MM.1S (cell line): ENCODE results near the gene ABCC1.

ENCODE experiments used
- DNase-seq: peaks from one replicate; pipeline ENCODE4 v3.0.0-alpha.2; 2015
- H2AFZ ChIP-seq: fragments of 300-600 bp; sonication (generic); 2 replicates; pipeline ENCODE4 v1.6.0; 2016; ENCODE audit warnings: antibody characterized with exemption, low read length
- H3F3A ChIP-seq: fragments of 300-600 bp; sonication (generic); 2 replicates; pipeline ENCODE4 v1.6.1; 2016; ENCODE audit warnings: mild to moderate bottlenecking, antibody characterized with exemption, low read length, moderate library complexity, mixed read lengths; ENCODE audit not compliant: insufficient read depth
- H3K27ac ChIP-seq: fragments of 300-600 bp; sonication (generic); 2 replicates; pipeline ENCODE4 v1.5.1; 2016; ENCODE audit warnings: mild to moderate bottlenecking, low read length
- H3K27me3 ChIP-seq: fragments of 300-600 bp; sonication (generic); replicated peaks from 2 replicates; pipeline ENCODE4 v1.6.0; 2016; ENCODE audit warnings: low read length; ENCODE audit not compliant: insufficient read depth
- H3K36me3 ChIP-seq: fragments of 300-600 bp; sonication (generic); replicated peaks from 2 replicates; pipeline ENCODE4 v1.6.1; 2016; ENCODE audit warnings: mild to moderate bottlenecking, low read length, mixed read lengths; ENCODE audit not compliant: insufficient read depth
- H3K4me1 ChIP-seq: fragments of 300-600 bp; sonication (generic); 2 replicates; pipeline ENCODE4 v1.6.1; 2016; ENCODE audit warnings: low read length, mixed read lengths
- H3K4me2 ChIP-seq: fragments of 300-600 bp; sonication (generic); 2 replicates; pipeline ENCODE4 v1.6.0; 2016; ENCODE audit warnings: low read depth, low read length
- H3K4me3 ChIP-seq: fragments of 300-600 bp; sonication (generic); 2 replicates; pipeline ENCODE4 v1.5.1; 2016; ENCODE audit warnings: low read length, mixed read lengths
- H3K79me2 ChIP-seq: fragments of 300-600 bp; sonication (generic); 2 replicates; pipeline ENCODE4 v1.6.1; 2016; ENCODE audit warnings: mixed run types, low read length, mixed read lengths
- H3K9ac ChIP-seq: fragments of 300-600 bp; sonication (generic); 2 replicates; pipeline ENCODE4 v1.6.1; 2016; ENCODE audit warnings: low read length, mixed read lengths
- H3K9me2 ChIP-seq: fragments of 300-600 bp; sonication (generic); replicated peaks from 2 replicates; pipeline ENCODE4 v1.6.1; 2016; ENCODE audit warnings: mild to moderate bottlenecking, low read length, mixed read lengths; ENCODE audit not compliant: insufficient read depth
- H3K9me3 ChIP-seq: fragments of 300-600 bp; sonication (generic); replicated peaks from 2 replicates; pipeline ENCODE4 v1.6.1; 2016; ENCODE audit warnings: mild to moderate bottlenecking, low read length, mixed read lengths; ENCODE audit not compliant: insufficient read depth
- H4K20me1 ChIP-seq: fragments of 300-600 bp; sonication (generic); 2 replicates; pipeline ENCODE4 v1.6.1; 2016; ENCODE audit warnings: mild to moderate bottlenecking, low read length, moderate library complexity, mixed read lengths; ENCODE audit not compliant: insufficient read depth
- CTCF ChIP-seq: fragments of 300-600 bp; sonication (generic); IDR thresholded peaks from 2 replicates; pipeline ENCODE4 v1.5.1; 2016; ENCODE audit warnings: antibody characterized with exemption, low read length, mixed read lengths
- EZH2 ChIP-seq: fragments of 300-600 bp; sonication (generic); optimal IDR thresholded peaks from 2 replicates; pipeline ENCODE3; 2017; ENCODE audit warnings: low read depth, mild to moderate bottlenecking, antibody characterized with exemption, low read length, mixed read lengths
- EZH2phosphoT487 ChIP-seq: fragments of 300-600 bp; sonication (generic); IDR thresholded peaks from 2 replicates; pipeline ENCODE4 v1.6.1; 2018; ENCODE audit warnings: antibody characterized with exemption, low read length

The ABCC1 gene

GRCh38 chr16:15988268-15989013, 39.0 kb downstream of the ABCC1 start:
- H3K9ac ChIP-seq, result no peak overlapping the region
- no peaks in the 10 kb centered on the region for H3F3A ChIP-seq
- no peak overlapping the region for H2AFZ ChIP-seq
- H3K79me2 ChIP-seq, result peaks cover 65% of the 10 kb centered on the region
- no peak overlapping the region for H3K4me3 ChIP-seq
- H3K9me2 ChIP-seq, result no peaks in the 10 kb centered on the region
- no peaks in the 10 kb centered on the region for H4K20me1 ChIP-seq
- H3K4me2 ChIP-seq, result no peak overlapping the region
- H3K27me3 ChIP-seq, result no peaks in the 10 kb centered on the region
- H3K27ac ChIP-seq, result no peak overlapping the region
- H3K36me3 ChIP-seq, result no peaks in the 10 kb centered on the region
- DNase-seq, result no peak
- no peaks in the 10 kb centered on the region for H3K4me1 ChIP-seq
- no peaks in the 10 kb centered on the region for H3K9me3 ChIP-seq
- TF ChIP-seq EZH2 (no peak), EZH2phosphoT487 (no peak), CTCF (no peak)

- Histone ChIP-seq H3K36me3 (no peaks in the 10 kb centered on the region), H3K27me3 (no peaks in the 10 kb centered on the region), H3K79me2 (peaks cover 59% of the 10 kb centered on the region), H3K9me3 (no peaks in the 10 kb centered on the region), H3K4me1 (no peaks in the 10 kb centered on the region), H3K27ac (no peak overlapping the region), H3K9ac (no peak overlapping the region), H3K4me3 (no peak overlapping the region), H3K4me2 (no peak overlapping the region), H2AFZ (no peak overlapping the region), H3K9me2 (no peaks in the 10 kb centered on the region), H4K20me1 (no peaks in the 10 kb centered on the region), H3F3A (no peaks in the 10 kb centered on the region)
- TF ChIP-seq EZH2phosphoT487 (no peak), EZH2 (no peak), CTCF (no peak)
- DNase-seq, result no peak
These were observed 41.5 kb downstream of the ABCC1 start for GRCh38 chr16:15990902-15991301.

GRCh38 chr16:15993128-15993527, 43.7 kb downstream of the ABCC1 start:
- DNase-seq, result no peak
- Histone ChIP-seq H3K4me1 (no peaks in the 10 kb centered on the region), H3K4me3 (no peak overlapping the region), H3K79me2 (peaks cover 48% of the 10 kb centered on the region), H3K27me3 (no peaks in the 10 kb centered on the region), H3K36me3 (no peaks in the 10 kb centered on the region), H3K4me2 (no peak overlapping the region), H3F3A (no peaks in the 10 kb centered on the region), H2AFZ (no peak overlapping the region), H3K9me2 (no peaks in the 10 kb centered on the region), H4K20me1 (no peaks in the 10 kb centered on the region), H3K9me3 (no peaks in the 10 kb centered on the region), H3K27ac (no peak overlapping the region), H3K9ac (no peak overlapping the region)
- TF ChIP-seq CTCF, result no peak
- no peak for TF ChIP-seq EZH2
